GM23338 (cell line): ENCODE results near the gene HOMER1.

Source experiments
- CREB1 ChIP-seq: fragments of 250-450 bp; sonication (Bioruptor Pico); IDR thresholded peaks from 2 replicates; pipeline ENCODE4 v1.5.0; 2020; ENCODE audit warnings: low read depth, mild to moderate bottlenecking, moderate library complexity
- CTCF ChIP-seq, 2 experiments: fragments of 200-600 bp in 1 of 2; sonication (generic) in 1 of 2; conservative IDR thresholded peaks; 2 replicates each; pipeline versions ENCODE4 v1.5.1 to v1.6.1; 2016 to 2017; ENCODE audit warnings: antibody characterized with exemption in 2 of 2, low read depth in 2 of 2, mild to moderate bottlenecking in 2 of 2, moderate library complexity in 1 of 2
- EZH2 ChIP-seq: fragments of 200-600 bp; sonication (generic); IDR thresholded peaks from one replicate; pipeline ENCODE4 v1.8.0; 2017; ENCODE audit warnings: antibody characterized with exemption, mild to moderate bottlenecking, low read depth; ENCODE audit not compliant: unreplicated experiment
- EZH2phosphoT487 ChIP-seq: fragments of 200-600 bp; sonication (generic); IDR thresholded peaks from one replicate; pipeline ENCODE4 v1.8.1; 2018; ENCODE audit warnings: antibody characterized with exemption; ENCODE audit not compliant: unreplicated experiment
- POLR2AphosphoS5 ChIP-seq: IDR thresholded peaks from 2 replicates; pipeline ENCODE4 v1.6.1; 2016; ENCODE audit warnings: antibody characterized with exemption, low read depth
- REST ChIP-seq: IDR thresholded peaks from one replicate; pipeline ENCODE4 v1.6.1; 2018; ENCODE audit warnings: antibody characterized with exemption; ENCODE audit not compliant: unreplicated experiment
- STAT1 ChIP-seq: IDR thresholded peaks from one replicate; pipeline ENCODE4 v1.6.1; 2016; ENCODE audit warnings: antibody characterized with exemption; ENCODE audit not compliant: unreplicated experiment
- TF ChIP-seq, protein P1 (sequence below): fragments of 250-450 bp; sonication (Bioruptor Pico); IDR thresholded peaks from 2 replicates; pipeline ENCODE4 v1.5.0; 2020; ENCODE audit warnings: mild to moderate bottlenecking, moderate library complexity

- TF ChIP-seq CTCF (conservative IDR thresholded peaks at IDR 0.05; ENCODE audit: low read depth in 2 of 2) (no peak), STAT1 (no peak), POLR2AphosphoS5 (no peak), EZH2 (no peak), REST (no peak), EZH2phosphoT487 (no peak), CREB1 (no peak)
- TF ChIP-seq, protein P1, sequence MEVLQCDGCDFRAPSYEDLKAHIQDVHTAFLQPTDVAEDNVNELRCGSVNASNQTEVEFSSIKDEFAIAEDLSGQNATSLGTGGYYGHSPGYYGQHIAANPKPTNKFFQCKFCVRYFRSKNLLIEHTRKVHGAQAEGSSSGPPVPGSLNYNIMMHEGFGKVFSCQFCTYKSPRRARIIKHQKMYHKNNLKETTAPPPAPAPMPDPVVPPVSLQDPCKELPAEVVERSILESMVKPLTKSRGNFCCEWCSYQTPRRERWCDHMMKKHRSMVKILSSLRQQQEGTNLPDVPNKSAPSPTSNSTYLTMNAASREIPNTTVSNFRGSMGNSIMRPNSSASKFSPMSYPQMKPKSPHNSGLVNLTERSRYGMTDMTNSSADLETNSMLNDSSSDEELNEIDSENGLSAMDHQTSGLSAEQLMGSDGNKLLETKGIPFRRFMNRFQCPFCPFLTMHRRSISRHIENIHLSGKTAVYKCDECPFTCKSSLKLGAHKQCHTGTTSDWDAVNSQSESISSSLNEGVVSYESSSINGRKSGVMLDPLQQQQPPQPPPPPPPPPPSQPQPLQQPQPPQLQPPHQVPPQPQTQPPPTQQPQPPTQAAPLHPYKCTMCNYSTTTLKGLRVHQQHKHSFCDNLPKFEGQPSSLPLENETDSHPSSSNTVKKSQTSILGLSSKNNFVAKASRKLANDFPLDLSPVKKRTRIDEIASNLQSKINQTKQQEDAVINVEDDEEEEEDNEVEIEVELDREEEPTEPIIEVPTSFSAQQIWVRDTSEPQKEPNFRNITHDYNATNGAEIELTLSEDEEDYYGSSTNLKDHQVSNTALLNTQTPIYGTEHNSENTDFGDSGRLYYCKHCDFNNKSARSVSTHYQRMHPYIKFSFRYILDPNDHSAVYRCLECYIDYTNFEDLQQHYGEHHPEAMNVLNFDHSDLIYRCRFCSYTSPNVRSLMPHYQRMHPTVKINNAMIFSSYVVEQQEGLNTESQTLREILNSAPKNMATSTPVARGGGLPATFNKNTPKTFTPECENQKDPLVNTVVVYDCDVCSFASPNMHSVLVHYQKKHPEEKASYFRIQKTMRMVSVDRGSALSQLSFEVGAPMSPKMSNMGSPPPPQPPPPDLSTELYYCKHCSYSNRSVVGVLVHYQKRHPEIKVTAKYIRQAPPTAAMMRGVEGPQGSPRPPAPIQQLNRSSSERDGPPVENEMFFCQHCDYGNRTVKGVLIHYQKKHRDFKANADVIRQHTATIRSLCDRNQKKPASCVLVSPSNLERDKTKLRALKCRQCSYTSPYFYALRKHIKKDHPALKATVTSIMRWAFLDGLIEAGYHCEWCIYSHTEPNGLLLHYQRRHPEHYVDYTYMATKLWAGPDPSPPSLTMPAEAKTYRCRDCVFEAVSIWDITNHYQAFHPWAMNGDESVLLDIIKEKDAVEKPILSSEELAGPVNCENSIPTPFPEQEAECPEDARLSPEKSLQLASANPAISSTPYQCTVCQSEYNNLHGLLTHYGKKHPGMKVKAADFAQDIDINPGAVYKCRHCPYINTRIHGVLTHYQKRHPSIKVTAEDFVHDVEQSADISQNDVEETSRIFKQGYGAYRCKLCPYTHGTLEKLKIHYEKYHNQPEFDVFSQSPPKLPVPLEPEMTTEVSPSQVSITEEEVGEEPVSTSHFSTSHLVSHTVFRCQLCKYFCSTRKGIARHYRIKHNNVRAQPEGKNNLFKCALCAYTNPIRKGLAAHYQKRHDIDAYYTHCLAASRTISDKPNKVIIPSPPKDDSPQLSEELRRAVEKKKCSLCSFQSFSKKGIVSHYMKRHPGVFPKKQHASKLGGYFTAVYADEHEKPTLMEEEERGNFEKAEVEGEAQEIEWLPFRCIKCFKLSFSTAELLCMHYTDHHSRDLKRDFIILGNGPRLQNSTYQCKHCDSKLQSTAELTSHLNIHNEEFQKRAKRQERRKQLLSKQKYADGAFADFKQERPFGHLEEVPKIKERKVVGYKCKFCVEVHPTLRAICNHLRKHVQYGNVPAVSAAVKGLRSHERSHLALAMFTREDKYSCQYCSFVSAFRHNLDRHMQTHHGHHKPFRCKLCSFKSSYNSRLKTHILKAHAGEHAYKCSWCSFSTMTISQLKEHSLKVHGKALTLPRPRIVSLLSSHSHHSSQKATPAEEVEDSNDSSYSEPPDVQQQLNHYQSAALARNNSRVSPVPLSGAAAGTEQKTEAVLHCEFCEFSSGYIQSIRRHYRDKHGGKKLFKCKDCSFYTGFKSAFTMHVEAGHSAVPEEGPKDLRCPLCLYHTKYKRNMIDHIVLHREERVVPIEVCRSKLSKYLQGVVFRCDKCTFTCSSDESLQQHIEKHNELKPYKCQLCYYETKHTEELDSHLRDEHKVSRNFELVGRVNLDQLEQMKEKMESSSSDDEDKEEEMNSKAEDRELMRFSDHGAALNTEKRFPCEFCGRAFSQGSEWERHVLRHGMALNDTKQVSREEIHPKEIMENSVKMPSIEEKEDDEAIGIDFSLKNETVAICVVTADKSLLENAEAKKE (CRISPR knock-in tag): no peak
These were observed 6.4 kb downstream of the HOMER1 start for GRCh38 chr5:79507251-79508205.
